NOMO-1 treated with DMSO at 0.1 percent for 48 hours (cell line): ENCODE data around the gene IRAK1BP1.
"Not testable (repeated sequence)": the region's sequence is repeated elsewhere in the genome, so short reads cannot be mapped to it uniquely, and the experiment has no call there.

Experiments used
- DNase-seq: peaks from one replicate; lab custom pipeline; 2025; ENCODE audit not compliant: unreplicated experiment; lab: John Stamatoyannopoulos, UW

Gene IRAK1BP1

GRCh38 chr6:78867370-78868040 is at the start of gene IRAK1BP1:
Gene IRAK1BP1 (plus strand): TSS chr6:78867551. CDS start chr6:78867577, 26 bp downstream.
- DNase-seq, result peak; percentile 78

- DNase-seq, result no peak
Measured at GRCh38 chr6:78824045-78824444, 43.3 kb upstream of the IRAK1BP1 start.

GRCh38 chr6:78829407-78829806 is 37.9 kb upstream of the IRAK1BP1 start:
- no peak for DNase-seq

GRCh38 chr6:78830805-78831204 is 36.5 kb upstream of the IRAK1BP1 start:
- no peak for DNase-seq

- no peak for DNase-seq
Measured at GRCh38 chr6:78831492-78831891, 35.9 kb upstream of the IRAK1BP1 start.

- DNase-seq, result no peak
Measured at GRCh38 chr6:78832091-78832808, 35.1 kb upstream of the IRAK1BP1 start.

- DNase-seq, result no peak
Measured at GRCh38 chr6:78835817-78836216, 31.5 kb upstream of the IRAK1BP1 start.

- no peak for DNase-seq
Measured at GRCh38 chr6:78836598-78836997, 30.8 kb upstream of the IRAK1BP1 start.

GRCh38 chr6:78841111-78841510 is 26.2 kb upstream of the IRAK1BP1 start:
- DNase-seq, result no peak

GRCh38 chr6:78842953-78843352 is 24.4 kb upstream of the IRAK1BP1 start:
- no peak for DNase-seq

- no peak for DNase-seq
Measured at GRCh38 chr6:78844899-78845298, 22.5 kb upstream of the IRAK1BP1 start.

- no peak for DNase-seq
Measured at GRCh38 chr6:78845567-78845966, 21.8 kb upstream of the IRAK1BP1 start.

- no peak for DNase-seq
Measured at GRCh38 chr6:78850621-78851020, 16.7 kb upstream of the IRAK1BP1 start.

- no peak for DNase-seq
Measured at GRCh38 chr6:78851156-78851555, 16.2 kb upstream of the IRAK1BP1 start.

- no peak for DNase-seq
Measured at GRCh38 chr6:78854546-78854945, 12.8 kb upstream of the IRAK1BP1 start.

GRCh38 chr6:78858339-78858938 is 8.9 kb upstream of the IRAK1BP1 start:
- DNase-seq, result not testable (repeated sequence)

- DNase-seq, result peak; percentile 4
Measured at GRCh38 chr6:78861509-78861908, 5.8 kb upstream of the IRAK1BP1 start.

- no peak for DNase-seq
Measured at GRCh38 chr6:78863576-78863975, 3.8 kb upstream of the IRAK1BP1 start.

GRCh38 chr6:78864957-78865356 is 2.4 kb upstream of the IRAK1BP1 start:
- DNase-seq, result no peak

- no peak for DNase-seq
Measured at GRCh38 chr6:78867020-78867369, 356 bp upstream of the IRAK1BP1 start.

GRCh38 chr6:78868116-78868515 is 765 bp downstream of the IRAK1BP1 start:
- no peak for DNase-seq

GRCh38 chr6:78875505-78875904 is 8.2 kb downstream of the IRAK1BP1 start:
- no peak for DNase-seq
